ENCODE measurements around the gene CCDC200.

DNA sequence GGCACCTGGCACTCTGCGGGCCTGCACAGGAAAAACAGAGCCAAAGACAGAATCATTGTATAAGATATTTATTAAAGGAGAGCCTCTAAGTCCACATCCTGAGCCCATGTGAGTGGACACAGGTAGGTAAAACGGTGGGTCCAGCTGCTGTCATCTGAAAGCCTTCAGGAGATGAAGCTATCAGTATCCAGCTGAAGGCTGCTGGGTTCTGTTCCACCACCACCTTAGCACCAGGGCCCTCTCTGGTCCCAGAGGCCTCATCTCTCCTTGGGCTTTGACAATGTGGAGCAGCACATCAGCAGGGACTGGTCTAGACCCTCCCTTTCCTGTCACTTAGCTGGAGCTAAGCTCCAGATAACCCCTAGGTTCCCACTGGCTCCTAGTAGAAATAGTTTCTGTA lies 9.4 kb downstream of the CCDC200 start:
- TF ChIP-seq PPARA (CRISPR knock-in tag; IDR thresholded peaks at IDR 0.05; ENCODE audit: borderline replicate concordance) = no peak
- no peak for TF ChIP-seq RARB (CRISPR knock-in tag; IDR thresholded peaks at IDR 0.05)
- TF ChIP-seq TCF4 (CRISPR knock-in tag; IDR thresholded peaks at IDR 0.05; ENCODE audit: borderline replicate concordance) = no peak

All from SK-N-SH treated with all-trans-retinoic acid at 6 μM for 48 hours (cell line).